GM12878 (cell line): ENCODE measurements around the gene GPC6. TPM values are rescaled to one million over a fixed set of nuclear protein-coding genes. Genes with fewer than 3 reads are reported as not detected.

Experiments used
- ATAC-seq: fragments of 200-7000 bp; cut with Tn5 transposase; 3 replicates; pipeline ENCODE4 v1.9.1; 2020; ENCODE audit warnings: mild to moderate bottlenecking, moderate library complexity
- BruUV-seq: library from RNA; stranded (reverse); fragments of 400-500 nt; replicated peaks from 2 replicates; lab custom pipeline; 2021; lab: Mats Ljungman, UMichigan
- CTCF ChIA-PET: fragments of 300-600 bp; sonication (Branson Sonifier 250); formaldehyde crosslinking; extraction: SDS; loops from one replicate; lab custom pipeline; 2021; ENCODE audit warnings: inconsistent platforms; lab: Yijun Ruan, JAX
- POLR2A ChIA-PET: fragments of 350-600 bp; formaldehyde crosslinking; extraction: SDS; loops from one replicate; lab custom pipeline; 2021; ENCODE audit warnings: inconsistent platforms; lab: Charles Lee
- RAD21 ChIA-PET: fragments of 300-600 bp; sonication (Branson Sonifier 250); formaldehyde crosslinking; loops from one replicate; lab custom pipeline; 2023; ENCODE audit warnings: antibody characterized with exemption; ENCODE audit not compliant: unreplicated experiment; lab: Charles Lee
- SMC1A ChIA-PET: fragments of 300-600 bp; sonication (Branson Sonifier 250); formaldehyde crosslinking; loops from one replicate; lab custom pipeline; 2023; ENCODE audit not compliant: unreplicated experiment, uncharacterized antibody; lab: Charles Lee
- DNase-seq: peaks from one replicate; pipeline ENCODE4 v3.0.0-alpha.2; 2011; ENCODE audit warnings: low read depth, low spot score
- FAIRE-seq: peaks from 3 replicates; lab custom pipeline; 2011; peaks lifted over from hg19 to GRCh38; lab: Jason Lieb, UNC
- H2AFZ ChIP-seq: 2 replicates; pipeline ENCODE4 v1.6.0; 2011; ENCODE audit warnings: low read depth, low read length, control low read depth; ENCODE audit not compliant: control insufficient read depth
- H3K27ac ChIP-seq: 2 replicates; pipeline ENCODE4 v1.5.1; 2011; ENCODE audit warnings: control low read depth; ENCODE audit not compliant: control insufficient read depth, insufficient read depth
- H3K27me3 ChIP-seq, 2 experiments: replicated peaks in 1 of 2; 2 replicates each; pipeline versions ENCODE4 v1.6.0 to v1.6.1; 2011; ENCODE audit warnings: low read length in 1 of 2; ENCODE audit not compliant: control insufficient read depth in 2 of 2, insufficient read depth in 2 of 2
- H3K36me3 ChIP-seq, 2 experiments: 2 replicates each; pipeline ENCODE4 v1.5.1; 2011; ENCODE audit warnings: low read length in 1 of 2; ENCODE audit not compliant: control insufficient read depth in 2 of 2, insufficient read depth in 2 of 2
- H3K4me1 ChIP-seq: 2 replicates; pipeline ENCODE4 v1.6.1; 2011; ENCODE audit warnings: mild to moderate bottlenecking, low read length, moderate library complexity, mixed read lengths; ENCODE audit not compliant: control insufficient read depth, insufficient read depth
- H3K4me2 ChIP-seq: 2 replicates; pipeline ENCODE4 v1.6.0; 2011; ENCODE audit warnings: control low read depth; ENCODE audit not compliant: control insufficient read depth, insufficient read depth
- H3K4me3 ChIP-seq: fragments of 200-600 bp; sonication (generic); 2 replicates; pipeline ENCODE4 v1.5.1; 2016
- H3K79me2 ChIP-seq: 2 replicates; pipeline ENCODE4 v1.6.0; 2011; ENCODE audit warnings: low read length; ENCODE audit not compliant: control insufficient read depth, insufficient read depth
- H3K9ac ChIP-seq: 2 replicates; pipeline ENCODE4 v1.8.0; 2011; ENCODE audit warnings: low read length, control low read depth, mixed read lengths; ENCODE audit not compliant: control insufficient read depth, insufficient read depth
- H3K9me3 ChIP-seq: replicated peaks from 3 replicates; pipeline ENCODE4 v1.5.1; 2011; ENCODE audit warnings: mild to moderate bottlenecking, low read length; ENCODE audit not compliant: control insufficient read depth, insufficient read depth
- H4K20me1 ChIP-seq: 2 replicates; pipeline ENCODE4 v1.6.0; 2011; ENCODE audit not compliant: control insufficient read depth, insufficient read depth
- ASH2L ChIP-seq: fragments of 300-600, 200-600 bp; sonication (generic); IDR thresholded peaks from 2 replicates; pipeline ENCODE4 v1.6.1; 2017; ENCODE audit warnings: low read depth, mild to moderate bottlenecking, borderline replicate concordance
- ATF2 ChIP-seq: IDR thresholded peaks from 2 replicates; pipeline ENCODE4 v1.6.1; 2012; ENCODE audit warnings: low read length, inconsistent platforms
- BCLAF1 ChIP-seq: fragments of 450-650 bp; IDR thresholded peaks from 2 replicates; pipeline ENCODE4 v1.6.1; 2017; ENCODE audit warnings: antibody characterized with exemption, mild to moderate bottlenecking, moderate library complexity
- BMI1 ChIP-seq: fragments of 450-650 bp; IDR thresholded peaks from 2 replicates; pipeline ENCODE4 v1.6.1; 2016; ENCODE audit warnings: mild to moderate bottlenecking, moderate library complexity, borderline replicate concordance
- BRCA1 ChIP-seq: IDR thresholded peaks from 2 replicates; pipeline ENCODE4 v1.6.1; 2011; ENCODE audit warnings: low read depth, low read length, improper control_type of control experiment
- FOXK2 ChIP-seq: fragments of 450-650 bp; IDR thresholded peaks from 2 replicates; pipeline ENCODE4 v1.6.1; 2017; ENCODE audit warnings: mild to moderate bottlenecking, moderate library complexity
- MEF2B ChIP-seq: fragments of 450-650 bp; IDR thresholded peaks from 2 replicates; pipeline ENCODE4 v1.6.1; 2018; ENCODE audit warnings: mild to moderate bottlenecking, moderate library complexity; ENCODE audit not compliant: partially characterized antibody, poor library complexity, severe bottlenecking
- NFYA ChIP-seq: IDR thresholded peaks from 2 replicates; pipeline ENCODE4 v1.6.1; 2011; ENCODE audit warnings: low read depth, mild to moderate bottlenecking, low read length, improper control_type of control experiment, borderline replicate concordance
- POU2F2 ChIP-seq: IDR thresholded peaks from 3 replicates; pipeline ENCODE4 v1.6.1; 2011; ENCODE audit warnings: low read depth, mild to moderate bottlenecking, low read length, borderline replicate concordance
- RAD21 ChIP-seq: IDR thresholded peaks from 2 replicates; pipeline ENCODE4 v1.6.1; 2011; ENCODE audit warnings: mild to moderate bottlenecking, low read depth, low read length, moderate library complexity; ENCODE audit not compliant: insufficient read depth
- RFX5 ChIP-seq: IDR thresholded peaks from 2 replicates; pipeline ENCODE4 v1.6.1; 2011; ENCODE audit warnings: low read depth, low read length, improper control_type of control experiment
- SMC3 ChIP-seq: IDR thresholded peaks from 2 replicates; pipeline ENCODE4 v1.6.1; 2011; ENCODE audit warnings: low read length, improper control_type of control experiment, borderline replicate concordance
- STAT1 ChIP-seq: fragments of 450-650 bp; conservative IDR thresholded peaks from 2 replicates; pipeline ENCODE4 v1.6.1; 2014; ENCODE audit warnings: antibody characterized with exemption, mild to moderate bottlenecking
- TBL1XR1 ChIP-seq: IDR thresholded peaks from 2 replicates; pipeline ENCODE4 v1.6.1; 2012; ENCODE audit warnings: low read depth, low read length, improper control_type of control experiment
- ZBED1 ChIP-seq: IDR thresholded peaks from 2 replicates; pipeline ENCODE4 v1.6.1; 2016; ENCODE audit warnings: borderline replicate concordance
- ZNF384 ChIP-seq: IDR thresholded peaks from 2 replicates; pipeline ENCODE4 v1.6.1; 2012; ENCODE audit warnings: low read depth, mild to moderate bottlenecking, low read length, improper control_type of control experiment, borderline replicate concordance
- WGBS: methylation state at CpG from one replicate; pipeline ENCODE4 v1.1.6; 2016; ENCODE audit warnings: low lambda C conversion rate; ENCODE audit not compliant: insufficient replicate concordance, insufficient coverage; ENCODE audit errors: missing lambda C conversion rate; 5-methylcytosine and 5-hydroxymethylcytosine counted together
- in situ Hi-C: fragments of 300-500 bp; cut with MboI; formaldehyde crosslinking; loops from 9 replicates; pipeline ENCODE4 v1.14.3; 2018; ENCODE audit warnings: mixed read lengths
- intact Hi-C: fragments of 100-400 bp; cut with micrococcal nuclease; formaldehyde crosslinking; loops from one replicate; pipeline ENCODE4 v1.14.2; 2022; ENCODE audit not compliant: unreplicated experiment
- polyA plus RNA-seq, 11 experiments: library from polyadenylated mRNA; depleted of rRNA in 4 of 11; unstranded in 6 of 11; stranded (reverse) in 5 of 11; fragments of >200 nt; fragmentation: Nextera tagmentation in 4 of 11; fragmentation: Illumina TruSeq in 1 of 11; extraction: Ambion mirVana in 4 of 11; extraction: Trizol in 1 of 11; gene quantifications; 1 replicate in 1 of 11; 2 replicates in 10 of 11; pipeline versions ENCODE4 v1.2.1 to v1.2.3, GENCODE V29; 2011 to 2016; ENCODE audit warnings: inconsistent platforms in 2 of 11, missing spikeins in 2 of 11, low read depth in 1 of 11
- total RNA-seq, 4 experiments: library from RNA; depleted of rRNA in 3 of 4; stranded (reverse); fragments of >200 nt in 3 of 4; fragmentation: Illumina TruSeq in 1 of 4; extraction: Trizol in 1 of 4; gene quantifications; 2 replicates each; pipeline versions ENCODE4 v1.2.1 to v1.2.3, GENCODE V29; 2013 to 2021

Gene GPC6
- total and polyA plus RNA-seq, 10 of the 15 experiments (the other 5 are each of a cell fraction or from before 2014, with no cell fraction given) = 0.03 to 0.04 (median 0.03) TPM; not detected in 7

- RAD21 ChIA-PET = no interaction called here
- no peak overlapping the region for H2AFZ ChIP-seq
- no peak for FAIRE-seq
- intact Hi-C loops = no loop called here
- WGBS = 50% methylated on average over 2 of the region's 2 CpGs
- no peaks in the 10 kb centered on the region for H4K20me1 ChIP-seq
- CTCF ChIA-PET = no interaction called here
- in situ Hi-C loops = no loop called here
- POLR2A ChIA-PET = no interaction called here
- DNase-seq = no peak
- no peaks in the 10 kb centered on the region for H3K9me3 ChIP-seq
- H3K4me1 ChIP-seq = no peaks in the 10 kb centered on the region
- no peaks in the 10 kb centered on the region for H3K79me2 ChIP-seq
- no peak overlapping the region for H3K27ac ChIP-seq
- H3K4me2 ChIP-seq = no peak overlapping the region
- no peak for TF ChIP-seq FOXK2
- TF ChIP-seq ZNF384 = no peak
- no peak for TF ChIP-seq RFX5
- no peak for TF ChIP-seq BCLAF1
- TF ChIP-seq, all 136 proteins: peak for 0
- no TSS peak for BruUV-seq
- Histone ChIP-seq H3K36me3 (no peaks in the 10 kb centered on the region), H3K27me3 (no peaks in the 10 kb centered on the region), H3K4me3 (no peak overlapping the region), H3K9ac (no peak overlapping the region)
- ATAC-seq = no peak
- SMC1A ChIA-PET = no interaction called here
Observed at GRCh38 chr13:93467175-93467574, 240.6 kb downstream of the GPC6 start.

- no peak for DNase-seq
- CTCF ChIA-PET = no interaction called here
- WGBS = 0% methylated on average over 1 of the region's 1 CpG
- H3K4me1 ChIP-seq = no peaks in the 10 kb centered on the region
- H3K27ac ChIP-seq = no peak overlapping the region
- H4K20me1 ChIP-seq = no peaks in the 10 kb centered on the region
- H3K36me3 ChIP-seq = no peaks in the 10 kb centered on the region
- FAIRE-seq = no peak
- no peaks in the 10 kb centered on the region for H3K79me2 ChIP-seq
- no peak overlapping the region for H3K4me2 ChIP-seq
- no peak overlapping the region for H3K4me3 ChIP-seq
- H3K9ac ChIP-seq = no peak overlapping the region
- intact Hi-C loops (no loop called here), in situ Hi-C loops (no loop called here)
- no TSS peak for BruUV-seq
- RAD21 ChIA-PET = no interaction called here
- SMC1A ChIA-PET = no interaction called here
- no peak for ATAC-seq
- no peak overlapping the region for H2AFZ ChIP-seq
- no peaks in the 10 kb centered on the region for H3K27me3 ChIP-seq
- no peaks in the 10 kb centered on the region; the same call in 2 of the 3 replicates for H3K9me3 ChIP-seq
- POLR2A ChIA-PET = no interaction called here
- TF ChIP-seq MEF2B (no peak), RAD21 (no peak), BMI1 (no peak), SMC3 (no peak), TBL1XR1 (no peak), NFYA (no peak), STAT1 (no peak), BRCA1 (no peak), ATF2 (no peak), POU2F2 (no peak), ASH2L (no peak), ZBED1 (no peak)
Observed at GRCh38 chr13:93468433-93468832, 241.8 kb downstream of the GPC6 start.
